ENCODE results near the gene SHB.

GRCh38 chr9:38003946-38004808 is 64.8 kb downstream of the SHB start:
- no peak for TF ChIP-seq CTCF (conservative IDR thresholded peaks at IDR 0.05)
- no peak for TF ChIP-seq EZH2 (IDR thresholded peaks at IDR 0.05; ENCODE audit: low read depth)
